NCI-H1092 (cell line): ENCODE data around the gene PSD.
A peak's percentile ranks its signal among the peaks of the same experiment; 100 is the strongest.

Source experiments
- DNase-seq: peaks from one replicate; lab custom pipeline; 2025; lab: John Stamatoyannopoulos, UW

PSD gene

GRCh38 chr10:102404361-102405107 lies 14.1 kb downstream of the PSD start:
- DNase-seq: no peak

DNA sequence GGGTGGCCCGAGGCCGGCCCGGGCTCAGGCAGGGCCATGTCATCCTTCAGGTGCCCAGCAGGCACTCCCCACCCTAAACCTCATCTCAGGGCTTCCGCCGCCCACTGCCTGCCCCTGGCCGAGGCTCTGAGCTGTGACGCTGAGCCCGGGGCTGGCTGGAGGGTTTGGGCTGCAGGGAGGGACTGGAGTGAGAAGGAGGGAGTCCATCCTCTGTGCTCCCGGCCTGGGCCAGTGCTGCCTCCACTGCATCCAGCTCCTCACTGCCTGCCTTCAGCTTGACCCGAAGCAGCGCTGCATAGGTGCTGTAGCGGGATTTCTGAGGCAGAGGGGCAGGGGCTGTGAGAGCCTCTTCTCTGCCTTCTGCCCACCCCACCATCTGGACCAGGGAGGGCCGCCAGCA lies 15.5 kb downstream of the PSD start:
- no peak for DNase-seq

DNA sequence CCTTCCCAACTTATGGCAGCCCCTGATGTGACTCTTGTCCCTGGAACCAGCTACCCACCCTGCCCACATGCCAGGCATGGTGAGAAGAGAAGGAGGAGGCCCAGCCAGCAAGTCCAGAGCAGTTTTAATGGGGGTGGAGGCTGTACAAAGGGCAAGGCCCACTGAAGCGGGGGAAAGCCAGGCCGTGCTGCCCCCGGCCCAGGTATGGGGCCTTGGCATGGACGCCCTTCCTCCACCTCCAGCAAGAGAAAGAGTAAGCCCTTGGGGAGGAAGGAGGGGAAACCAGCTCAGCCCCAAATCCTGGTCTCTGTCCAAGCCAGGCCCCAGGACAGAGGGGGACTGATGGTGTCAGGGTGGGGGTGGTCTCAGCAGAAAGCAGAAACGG lies 16.1 kb downstream of the PSD start:
- no peak for DNase-seq

DNA sequence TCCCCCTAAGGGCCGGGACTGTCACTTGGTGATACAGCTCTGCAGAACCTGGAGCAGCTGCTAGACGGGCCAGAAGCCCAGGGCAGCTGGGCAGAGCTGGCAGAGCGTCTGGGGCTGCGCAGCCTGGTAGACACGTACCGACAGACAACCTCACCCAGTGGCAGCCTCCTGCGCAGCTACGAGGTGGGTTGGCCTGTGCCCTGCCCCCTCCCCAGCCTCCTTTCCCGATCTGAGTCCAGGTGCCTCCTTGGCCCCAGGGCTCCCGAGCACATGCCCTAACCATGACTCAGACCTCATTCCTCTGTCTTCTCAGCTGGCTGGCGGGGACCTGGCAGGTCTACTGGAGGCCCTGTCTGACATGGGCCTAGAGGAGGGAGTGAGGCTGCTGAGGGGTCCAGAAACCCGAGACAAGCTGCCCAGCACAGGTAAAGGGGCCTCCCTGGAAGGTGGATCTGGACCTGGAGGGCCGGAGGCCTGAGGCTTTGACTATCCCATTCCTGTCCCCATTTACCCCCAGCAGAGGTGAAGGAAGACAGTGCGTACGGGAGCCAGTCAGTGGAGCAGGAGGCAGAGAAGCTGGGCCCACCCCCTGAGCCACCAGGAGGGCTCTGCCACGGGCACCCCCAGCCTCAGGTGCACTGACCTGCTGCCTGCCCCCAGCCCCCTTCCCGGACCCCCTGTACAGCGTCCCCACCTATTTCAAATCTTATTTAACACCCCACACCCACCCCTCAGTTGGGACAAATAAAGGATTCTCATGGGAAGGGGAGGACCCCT lies 16.7 kb downstream of the PSD start:
- DNase-seq: no peak

DNA sequence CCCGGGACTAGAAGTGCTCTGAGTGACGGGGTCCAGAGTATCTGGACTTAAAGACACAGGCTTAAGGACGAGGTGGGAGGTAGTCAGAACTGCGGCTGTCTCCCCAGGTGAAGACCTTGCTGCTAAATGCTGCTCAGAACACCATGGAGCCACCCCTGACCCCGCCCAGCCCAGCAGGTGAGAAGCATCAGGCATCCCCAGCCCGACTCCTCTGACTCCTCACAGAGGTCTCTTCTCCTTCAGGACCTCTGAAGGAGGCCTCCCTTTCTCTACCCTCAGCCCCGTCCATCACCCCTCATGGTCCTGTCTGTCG lies 17.3 kb downstream of the PSD start:
- DNase-seq: no peak

GRCh38 chr10:102400598-102401341 lies 17.8 kb downstream of the PSD start:
- no peak for DNase-seq

DNA sequence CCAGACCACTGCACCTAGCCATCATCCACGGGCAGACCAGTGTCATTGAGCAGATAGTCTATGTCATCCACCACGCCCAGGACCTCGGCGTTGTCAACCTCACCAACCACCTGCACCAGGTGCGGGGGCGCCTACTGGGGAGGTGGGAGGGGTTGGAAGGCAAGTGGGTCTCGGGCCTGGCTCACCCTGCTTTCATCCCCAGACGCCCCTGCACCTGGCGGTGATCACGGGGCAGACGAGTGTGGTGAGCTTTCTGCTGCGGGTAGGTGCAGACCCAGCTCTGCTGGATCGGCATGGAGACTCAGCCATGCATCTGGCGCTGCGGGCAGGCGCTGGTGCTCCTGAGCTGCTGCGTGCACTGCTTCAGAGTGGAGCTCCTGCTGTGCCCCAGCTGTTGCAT lies 18.5 kb downstream of the PSD start:
- DNase-seq: no peak

- DNase-seq: peak; percentile 58
Observed at GRCh38 chr10:102399217-102400021, 19.2 kb downstream of the PSD start.

DNA sequence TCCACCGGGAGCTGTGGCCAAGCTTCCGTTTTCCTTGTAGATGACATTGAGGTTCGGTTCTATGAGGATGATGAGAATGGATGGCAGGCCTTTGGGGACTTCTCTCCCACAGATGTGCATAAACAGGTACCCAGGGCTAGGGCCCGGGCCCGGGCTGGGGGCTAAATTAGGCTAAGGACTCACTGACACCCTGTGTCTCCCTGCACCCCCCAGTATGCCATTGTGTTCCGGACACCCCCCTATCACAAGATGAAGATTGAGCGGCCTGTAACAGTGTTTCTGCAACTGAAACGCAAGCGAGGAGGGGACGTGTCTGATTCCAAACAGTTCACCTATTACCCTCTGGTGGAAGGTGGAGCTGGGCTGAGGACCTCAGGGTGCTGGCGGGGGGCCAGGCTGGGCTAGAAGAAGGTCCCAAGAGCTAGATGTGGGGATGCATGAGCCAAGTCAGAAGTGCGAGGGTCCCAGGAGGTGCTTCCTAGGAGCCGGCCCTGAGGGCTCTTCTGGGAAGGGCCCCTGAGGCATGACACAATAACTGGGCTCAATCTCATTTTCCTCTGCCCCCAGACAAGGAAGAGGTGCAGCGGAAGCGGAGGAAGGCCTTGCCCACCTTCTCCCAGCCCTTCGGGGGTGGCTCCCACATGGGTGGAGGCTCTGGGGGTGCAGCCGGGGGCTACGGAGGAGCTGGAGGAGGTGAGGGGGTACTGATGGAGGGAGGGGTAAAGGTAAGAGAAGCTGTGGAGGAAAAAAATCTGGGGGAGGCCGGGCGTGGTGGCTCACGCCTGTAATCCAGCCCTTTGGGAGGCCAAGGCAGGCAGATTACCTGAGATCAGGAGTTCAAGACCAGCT lies 20.2 kb downstream of the PSD start:
- DNase-seq: no peak

- no peak for DNase-seq
Observed at GRCh38 chr10:102397222-102398171, 21.1 kb downstream of the PSD start.

DNA sequence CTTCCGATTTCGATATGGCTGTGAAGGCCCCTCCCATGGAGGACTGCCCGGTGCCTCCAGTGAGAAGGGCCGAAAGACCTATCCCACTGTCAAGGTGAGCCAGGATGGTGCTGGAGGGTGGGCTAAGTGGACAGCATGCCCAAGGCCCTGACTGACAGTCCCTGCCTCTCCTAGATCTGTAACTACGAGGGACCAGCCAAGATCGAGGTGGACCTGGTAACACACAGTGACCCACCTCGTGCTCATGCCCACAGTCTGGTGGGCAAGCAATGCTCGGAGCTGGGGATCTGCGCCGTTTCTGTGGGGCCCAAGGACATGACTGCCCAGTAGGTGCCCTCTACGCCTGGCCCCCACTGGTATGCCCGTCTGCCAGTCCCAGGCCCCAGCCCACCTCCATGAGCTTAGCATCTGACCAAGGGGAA lies 21.8 kb downstream of the PSD start:
- no peak for DNase-seq

DNA sequence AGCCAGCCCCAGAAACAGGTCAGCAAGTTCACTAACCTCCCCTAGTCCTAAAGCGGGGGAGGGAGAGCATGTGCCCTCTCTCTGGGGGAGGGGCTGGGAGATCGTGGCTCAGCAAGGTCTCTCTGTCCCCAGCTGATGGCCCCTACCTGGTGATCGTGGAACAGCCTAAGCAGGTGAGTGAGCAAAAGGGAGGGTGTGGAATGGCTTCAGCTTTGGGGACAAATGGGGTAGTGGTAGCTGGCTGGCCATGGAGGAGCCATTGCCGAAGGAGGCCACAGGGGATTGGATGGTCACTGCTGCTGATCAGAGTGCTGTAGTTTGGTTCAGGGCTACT lies 22.3 kb downstream of the PSD start:
- DNase-seq: no peak

- DNase-seq: peak; percentile 5
Observed at GRCh38 chr10:102395400-102396316, 22.9 kb downstream of the PSD start, which contains the start of gene NFKB2. Gene NFKB2 (plus strand): TSS chr10:102395705. CDS start chr10:102395960, 255 bp downstream.

DNA sequence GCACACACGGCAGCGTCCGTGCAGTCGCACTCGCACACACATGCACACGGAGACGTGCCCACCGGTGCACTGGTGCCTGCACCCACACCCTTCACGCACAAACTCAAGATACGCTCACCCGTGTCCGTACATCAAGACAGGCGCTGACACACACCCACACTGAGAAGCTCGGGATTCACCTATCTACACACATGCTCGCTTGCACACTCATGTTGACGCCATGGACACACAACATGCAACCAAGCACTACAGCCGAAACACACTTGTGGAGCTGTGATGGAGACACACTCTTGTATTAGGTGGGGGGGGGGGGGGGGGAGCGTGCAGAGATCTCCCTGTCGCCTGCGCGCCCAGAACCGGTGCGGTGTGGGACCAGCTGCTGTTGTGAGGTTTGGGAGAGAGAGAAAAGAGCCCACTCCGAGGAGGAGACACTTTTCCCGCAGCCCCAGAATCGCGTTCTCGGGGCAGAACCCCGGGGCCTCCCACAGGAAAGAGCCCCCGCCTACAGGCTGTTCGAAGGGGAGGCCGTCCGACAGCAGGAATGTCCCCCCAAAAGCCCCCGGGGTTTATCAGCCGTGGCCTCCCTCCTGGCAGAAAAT lies 23.7 kb downstream of the PSD start:
- DNase-seq: no peak

DNA sequence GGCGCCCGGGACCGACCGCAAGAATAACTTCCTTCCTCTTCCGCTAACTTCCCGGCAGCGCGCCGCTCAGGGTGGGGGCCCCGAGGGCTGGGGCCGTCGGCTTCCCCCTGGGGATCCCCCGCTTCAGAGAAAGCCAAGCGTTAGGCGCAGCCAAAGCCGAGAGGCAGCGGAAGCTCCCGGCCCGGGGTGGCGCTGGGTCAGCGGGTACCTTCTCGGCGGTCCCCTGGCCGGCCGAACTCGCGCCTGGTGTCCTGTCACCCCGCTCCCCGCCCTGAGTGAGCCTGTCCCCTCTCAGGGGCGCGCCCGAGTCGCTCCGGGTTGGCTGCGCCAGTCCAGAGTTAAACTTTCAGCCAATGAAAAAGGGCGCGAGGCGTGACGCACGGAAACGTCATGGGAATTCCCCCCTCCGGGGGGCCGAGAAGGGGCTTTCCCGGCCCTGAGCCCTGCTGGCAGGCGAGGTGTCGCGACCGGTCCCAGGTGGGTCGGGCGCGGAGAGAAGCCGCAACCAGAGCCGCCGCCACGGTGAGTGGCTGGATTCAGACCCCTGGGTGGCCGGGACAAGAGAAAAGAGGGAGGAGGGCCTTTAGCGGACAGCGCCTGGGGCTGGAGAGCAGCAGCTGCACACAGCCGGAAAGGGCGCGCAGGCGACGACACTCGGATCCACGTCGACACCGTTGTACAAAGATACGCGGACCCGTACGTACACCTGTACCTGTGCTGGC lies 24.3 kb downstream of the PSD start:
- DNase-seq: peak; percentile 8

GRCh38 chr10:102393411-102394078 lies 25.0 kb downstream of the PSD start:
- no peak for DNase-seq

DNA sequence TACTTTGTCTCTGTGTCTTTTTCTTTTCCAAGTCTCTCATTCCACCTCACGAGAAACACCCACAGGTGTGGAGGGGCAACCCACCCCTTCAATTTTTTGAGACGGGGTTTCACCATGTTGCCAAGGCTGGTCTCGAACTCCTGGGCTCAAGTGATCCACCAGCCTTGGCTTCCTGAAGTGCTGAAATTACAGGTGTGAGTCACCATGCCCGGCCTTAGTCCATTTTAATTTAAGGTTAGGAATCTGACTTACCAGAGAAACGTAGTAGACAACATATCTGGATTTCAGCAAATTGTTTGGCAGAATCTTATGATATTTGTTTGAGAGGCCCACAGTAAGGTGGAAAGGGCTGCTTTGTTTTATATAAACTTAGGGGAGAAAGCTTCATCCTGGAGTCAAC lies 26.3 kb downstream of the PSD start:
- no peak for DNase-seq
